GM06990 (cell line): ENCODE results near the gene COL15A1.
"Not testable (repeated sequence)": the region's sequence is repeated elsewhere in the genome, so short reads cannot be mapped to it uniquely, and the experiment has no call there.

Source experiments
- DNase-seq: peaks from one replicate; pipeline ENCODE4 v3.0.0-alpha.2; 2011; ENCODE audit not compliant: insufficient read length; ENCODE audit errors: extremely low read depth
- H3K27me3 ChIP-seq: replicated peaks from 2 replicates; pipeline ENCODE4 v1.6.0; 2011; ENCODE audit warnings: low read length; ENCODE audit not compliant: control insufficient read depth, insufficient read depth
- H3K36me3 ChIP-seq: 2 replicates; pipeline ENCODE4 v1.5.1; 2011; ENCODE audit warnings: low read length; ENCODE audit not compliant: control insufficient read depth, insufficient read depth
- H3K4me3 ChIP-seq: replicated peaks from 2 replicates; pipeline ENCODE4 v1.5.1; 2011; ENCODE audit warnings: low read depth, mild to moderate bottlenecking, control low read depth, low read length
- CTCF ChIP-seq: IDR thresholded peaks from 2 replicates; pipeline ENCODE4 v1.5.1; 2011; ENCODE audit warnings: low read length, control low read depth, mild to moderate bottlenecking, inconsistent platforms; ENCODE audit not compliant: insufficient read depth, poor library complexity, severe bottlenecking

The COL15A1 gene

GRCh38 chr9:98900244-98900643 lies 43.5 kb upstream of the COL15A1 start:
- TF ChIP-seq CTCF = no peak
- H3K36me3 ChIP-seq = no peaks in the 10 kb centered on the region
- DNase-seq = no peak
- no peak overlapping the region for H3K4me3 ChIP-seq
- H3K27me3 ChIP-seq = no peaks in the 10 kb centered on the region

GRCh38 chr9:98900725-98901124 lies 43.0 kb upstream of the COL15A1 start:
- DNase-seq = no peak
- Histone ChIP-seq H3K27me3 (no peaks in the 10 kb centered on the region), H3K4me3 (no peak overlapping the region), H3K36me3 (no peaks in the 10 kb centered on the region)
- TF ChIP-seq CTCF = no peak

GRCh38 chr9:98901843-98902242 lies 41.9 kb upstream of the COL15A1 start:
- not testable (repeated sequence) for H3K36me3 ChIP-seq, H3K27me3 ChIP-seq, DNase-seq, H3K4me3 ChIP-seq

- no peak for TF ChIP-seq CTCF
- no peak for DNase-seq
- Histone ChIP-seq H3K36me3 (no peaks in the 10 kb centered on the region), H3K4me3 (no peak overlapping the region), H3K27me3 (no peaks in the 10 kb centered on the region)
Observed at GRCh38 chr9:98902516-98902915, 41.2 kb upstream of the COL15A1 start.

- no peak for DNase-seq
- Histone ChIP-seq H3K27me3 (no peaks in the 10 kb centered on the region), H3K4me3 (no peak overlapping the region), H3K36me3 (no peaks in the 10 kb centered on the region)
- TF ChIP-seq CTCF = no peak
Observed at GRCh38 chr9:98902925-98903324, 40.8 kb upstream of the COL15A1 start.

GRCh38 chr9:98903961-98904411 lies 39.7 kb upstream of the COL15A1 start:
- TF ChIP-seq CTCF = no peak
- DNase-seq = no peak
- Histone ChIP-seq H3K27me3 (no peaks in the 10 kb centered on the region), H3K36me3 (no peaks in the 10 kb centered on the region), H3K4me3 (no peak overlapping the region)
